Calu3 (cell line): ENCODE data around the gene FUBP3. TPM values are rescaled to one million over a fixed set of nuclear protein-coding genes. Genes with fewer than 3 reads are reported as not detected.

ENCODE experiments used
- BruUV-seq: library from RNA; stranded (reverse); fragments of 400-500 nt; replicated peaks from 2 replicates; lab custom pipeline; 2021; lab: Mats Ljungman, UMichigan
- CTCF ChIA-PET: fragments of 300-600 bp; sonication (Branson Sonifier 250); formaldehyde crosslinking; loops from one replicate; lab custom pipeline; 2022; ENCODE audit warnings: antibody characterized with exemption; lab: Charles Lee
- DNase-seq: peaks from one replicate; pipeline ENCODE4 v3.0.0; 2022
- H3K27ac Mint-ChIP-seq: one replicate; pipeline ENCODE4 v1.8.0; 2022; ENCODE audit warnings: mixed read lengths; ENCODE audit not compliant: unreplicated experiment
- H3K27me3 Mint-ChIP-seq: one replicate; pipeline ENCODE4 v1.8.0; 2022; ENCODE audit warnings: mixed read lengths; ENCODE audit not compliant: unreplicated experiment
- H3K36me3 Mint-ChIP-seq: one replicate; pipeline ENCODE4 v1.8.0; 2022; ENCODE audit warnings: mild to moderate bottlenecking, moderate library complexity, mixed read lengths; ENCODE audit not compliant: insufficient read depth, unreplicated experiment
- H3K4me1 Mint-ChIP-seq: one replicate; pipeline ENCODE4 v1.8.0; 2022; ENCODE audit warnings: mild to moderate bottlenecking, low read depth, mixed read lengths; ENCODE audit not compliant: unreplicated experiment
- H3K4me3 Mint-ChIP-seq: one replicate; pipeline ENCODE4 v1.8.0; 2022; ENCODE audit warnings: mild to moderate bottlenecking, low read depth, moderate library complexity, mixed read lengths; ENCODE audit not compliant: unreplicated experiment
- H3K9me3 Mint-ChIP-seq: one replicate; pipeline ENCODE4 v1.8.0; 2022; ENCODE audit warnings: low read depth, mixed read lengths; ENCODE audit not compliant: unreplicated experiment
- CTCF ChIP-seq: fragments of 200-600 bp; IDR thresholded peaks from one replicate; pipeline ENCODE4 v1.8.0; 2022; ENCODE audit warnings: antibody characterized with exemption; ENCODE audit not compliant: unreplicated experiment
- intact Hi-C: fragments of 100-400 bp; cut with micrococcal nuclease; formaldehyde crosslinking; loops from one replicate; pipeline ENCODE4 v1.10.0; 2022; ENCODE audit not compliant: unreplicated experiment
- total RNA-seq: library from RNA; stranded (reverse); gene quantifications from 2 replicates; pipeline ENCODE4 v1.2.3, GENCODE V29; 2022

The FUBP3 gene
- total RNA-seq, 1 experiment from 2014 or later: 51.0 TPM

- Mint-ChIP-seq H3K27ac (no peak overlapping the region), H3K36me3 (peaks cover 5% of the 10 kb centered on the region), H3K27me3 (peaks cover 75% of the 10 kb centered on the region)
These were observed 79.7 kb downstream of the FUBP3 start for GRCh38 chr9:130658893-130659698.

GRCh38 chr9:130659699-130660248 lies 80.4 kb downstream of the FUBP3 start:
- BruUV-seq: no TSS peak
- H3K4me1 Mint-ChIP-seq: no peaks in the 10 kb centered on the region
- no peaks in the 10 kb centered on the region for H3K9me3 Mint-ChIP-seq
- TF ChIP-seq CTCF: no peak
- peaks cover 5% of the 10 kb centered on the region for H3K36me3 Mint-ChIP-seq
- peaks cover 82% of the 10 kb centered on the region for H3K27me3 Mint-ChIP-seq
- H3K4me3 Mint-ChIP-seq: peak overlapping the region; percentile 62
- DNase-seq: no peak
- no peak overlapping the region for H3K27ac Mint-ChIP-seq
- intact Hi-C loops: no loop called here
- CTCF ChIA-PET: no interaction called here

More at GRCh38 chr9:130658893-130659698, 79.7 kb downstream of the FUBP3 start:
- Mint-ChIP-seq H3K9me3 (no peaks in the 10 kb centered on the region), H3K4me1 (no peaks in the 10 kb centered on the region), H3K4me3 (peak overlapping the region; percentile 62)
- TF ChIP-seq CTCF: no peak
- BruUV-seq: no TSS peak
- no peak for DNase-seq
- CTCF ChIA-PET: no interaction called here
- intact Hi-C loops: no loop called here

- Mint-ChIP-seq H3K9me3 (no peaks in the 10 kb centered on the region), H3K27me3 (peaks cover 86% of the 10 kb centered on the region), H3K36me3 (peaks cover 5% of the 10 kb centered on the region), H3K4me1 (no peaks in the 10 kb centered on the region), H3K27ac (no peak overlapping the region), H3K4me3 (peak overlapping the region; percentile 62)
- DNase-seq: no peak
- no peak for TF ChIP-seq CTCF
- intact Hi-C loops: no loop called here
- CTCF ChIA-PET: no interaction called here
- no TSS peak for BruUV-seq
These were observed 80.9 kb downstream of the FUBP3 start for GRCh38 chr9:130660326-130660682.

GRCh38 chr9:130660683-130661450 lies 81.5 kb downstream of the FUBP3 start:
- no peak for TF ChIP-seq CTCF
- no peak for DNase-seq
- Mint-ChIP-seq H3K27ac (no peak overlapping the region), H3K4me3 (peak overlapping the region; percentile 62), H3K27me3 (peaks cover 86% of the 10 kb centered on the region), H3K9me3 (no peaks in the 10 kb centered on the region), H3K36me3 (peaks cover 5% of the 10 kb centered on the region), H3K4me1 (no peaks in the 10 kb centered on the region)
- CTCF ChIA-PET: no interaction called here
- BruUV-seq: no TSS peak
- intact Hi-C loops: no loop called here
